Stimulated activated CD4-positive, alpha-beta T cell treated with anti-CD3 and anti-CD28 coated beads, Interleukin-12 subunit alpha, Interleukin-12 subunit beta, amount 100 ng/mL, for 24 hours (primary cell): ENCODE results near the gene METTL8.
"Not testable (repeated sequence)": the region's sequence is repeated elsewhere in the genome, so short reads cannot be mapped to it uniquely, and the experiment has no call there.

ENCODE experiments used
- DNase-seq, 2 experiments: peaks; one replicate each; pipeline ENCODE4 v3.0.0-alpha.2; 2020; ENCODE audit warnings: low read depth in 2 of 2

Gene METTL8

DNA sequence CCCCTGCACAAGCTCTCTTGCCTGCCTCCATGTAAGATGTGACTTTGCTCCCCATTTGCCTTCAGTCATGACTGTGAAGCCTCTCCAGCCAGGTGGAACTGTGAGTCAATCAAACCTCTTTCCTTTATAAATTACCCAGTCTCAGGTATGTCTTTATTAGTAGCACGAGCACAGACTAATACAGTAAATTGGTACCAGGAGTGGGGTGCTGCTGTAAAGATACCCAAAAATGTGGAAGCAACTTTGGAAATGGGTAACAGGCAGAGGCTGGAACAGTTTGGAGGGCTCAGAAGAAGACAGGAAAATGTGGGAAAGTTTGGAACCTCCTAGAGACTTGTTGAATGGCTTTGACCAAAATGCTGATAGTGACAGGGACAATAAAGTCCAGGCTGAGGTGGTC lies 122.2 kb downstream of the METTL8 start:
- not testable (repeated sequence) for DNase-seq

DNA sequence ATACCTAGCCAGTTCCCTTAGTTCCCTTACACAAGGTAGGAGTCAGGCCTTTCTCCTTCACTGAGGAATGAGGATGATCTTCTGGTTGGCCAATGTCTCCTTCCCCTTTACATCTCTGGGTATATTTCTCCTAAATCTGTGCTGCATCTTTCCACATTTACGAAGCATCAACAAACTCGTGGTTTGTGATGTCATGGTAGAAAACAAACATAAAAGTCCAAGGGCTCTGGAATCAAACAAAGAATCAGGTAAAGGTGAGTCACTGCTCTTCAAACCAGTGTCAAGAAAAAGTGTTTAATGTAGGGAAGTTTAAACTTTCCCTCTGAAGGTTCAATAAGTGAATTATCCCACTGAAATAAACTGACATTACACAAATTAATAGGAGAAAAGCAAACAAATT lies 122.9 kb downstream of the METTL8 start:
- no peak for DNase-seq

DNA sequence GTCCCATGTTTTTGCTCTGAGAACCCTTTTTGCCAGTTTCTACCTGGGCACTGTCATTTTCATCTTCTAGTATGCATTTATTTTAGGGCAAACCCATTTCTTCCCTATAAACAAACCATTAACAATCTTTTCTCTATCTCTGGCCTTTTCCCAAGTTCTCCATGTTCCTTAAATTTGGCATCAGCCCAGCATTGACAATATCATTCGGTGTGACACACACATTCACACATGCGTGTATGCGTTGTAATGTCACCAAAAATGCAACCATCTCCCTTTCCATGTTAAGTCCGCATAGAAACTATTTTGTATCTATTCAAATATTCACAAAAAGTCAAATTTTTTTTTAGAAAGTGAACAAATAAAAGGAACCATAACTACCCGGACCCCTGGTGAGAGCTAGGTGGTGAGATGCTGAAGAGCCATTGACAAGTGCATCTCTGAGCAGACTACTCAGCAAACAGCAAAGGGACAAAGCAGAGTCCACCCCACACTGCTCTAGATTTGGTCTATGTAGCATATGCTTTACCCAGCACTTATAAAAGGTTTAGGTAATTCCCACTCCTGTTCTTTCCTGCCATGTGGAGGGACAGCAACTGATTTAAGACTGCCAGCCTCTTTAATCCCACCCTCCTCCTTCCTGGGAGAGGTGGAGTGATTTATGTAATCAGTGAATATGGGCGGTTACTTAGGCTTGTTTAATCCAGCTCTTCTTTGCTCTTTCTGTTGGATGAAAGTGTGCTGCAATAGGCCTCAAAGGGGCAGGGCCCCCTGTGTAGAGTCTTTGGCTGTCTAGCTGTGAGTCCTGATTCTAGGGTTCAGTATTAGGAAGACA lies 124.1 kb downstream of the METTL8 start:
- no peak for DNase-seq

DNA sequence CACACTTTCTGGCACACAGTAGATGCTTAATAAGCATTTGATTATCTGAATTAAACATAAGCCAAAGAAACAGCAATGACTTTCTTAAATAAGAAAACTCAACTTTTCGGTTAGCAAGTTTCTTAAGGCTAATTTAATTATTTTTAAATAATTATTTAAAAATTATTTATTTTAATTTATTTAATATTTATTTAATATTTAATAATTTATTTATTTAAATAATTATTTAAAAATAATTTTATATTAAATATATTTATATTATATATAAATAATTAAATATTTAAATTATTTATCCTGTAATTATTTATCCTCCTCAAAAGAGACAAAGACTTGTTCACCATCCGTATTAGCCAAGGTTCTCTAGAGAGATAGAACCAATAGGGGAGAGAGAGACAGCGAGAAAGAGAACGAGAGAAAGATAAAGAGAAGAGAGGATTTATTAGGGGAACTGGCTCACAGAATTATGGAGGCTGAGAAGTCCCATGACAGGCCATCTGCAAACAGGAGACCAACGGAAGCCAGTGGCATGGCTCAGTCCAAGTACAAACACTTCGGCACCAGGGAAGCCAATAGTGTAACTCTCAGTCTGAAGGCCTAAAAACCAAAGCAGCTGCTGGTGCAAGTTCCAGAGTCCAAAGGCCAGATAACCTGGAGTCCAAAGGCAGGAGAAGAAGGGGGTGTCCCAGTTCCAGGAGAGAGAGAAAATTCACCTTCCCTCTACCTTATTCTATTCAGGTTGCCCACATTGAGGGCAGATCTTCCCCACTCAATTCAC lies 125.3 kb downstream of the METTL8 start:
- no peak for DNase-seq

DNA sequence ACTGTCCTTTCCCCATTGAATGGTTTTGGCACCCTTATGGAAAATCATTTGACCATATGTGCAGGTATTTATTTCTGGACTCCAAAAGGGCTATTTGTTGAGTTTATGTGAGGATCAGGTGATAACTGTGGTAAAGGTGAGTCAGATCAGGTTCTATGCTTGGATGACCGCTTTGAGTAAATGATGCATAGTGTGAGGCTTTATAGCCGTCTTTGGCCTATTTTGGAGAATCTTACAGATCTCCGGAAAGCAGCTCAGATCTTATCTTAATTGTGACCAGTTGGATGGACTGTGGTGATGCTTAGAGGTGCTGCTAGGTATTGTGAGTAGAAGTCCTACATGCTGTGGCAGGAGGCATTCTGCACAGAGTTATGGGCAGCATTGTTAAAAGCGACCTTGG lies 126.2 kb downstream of the METTL8 start:
- no peak for DNase-seq

DNA sequence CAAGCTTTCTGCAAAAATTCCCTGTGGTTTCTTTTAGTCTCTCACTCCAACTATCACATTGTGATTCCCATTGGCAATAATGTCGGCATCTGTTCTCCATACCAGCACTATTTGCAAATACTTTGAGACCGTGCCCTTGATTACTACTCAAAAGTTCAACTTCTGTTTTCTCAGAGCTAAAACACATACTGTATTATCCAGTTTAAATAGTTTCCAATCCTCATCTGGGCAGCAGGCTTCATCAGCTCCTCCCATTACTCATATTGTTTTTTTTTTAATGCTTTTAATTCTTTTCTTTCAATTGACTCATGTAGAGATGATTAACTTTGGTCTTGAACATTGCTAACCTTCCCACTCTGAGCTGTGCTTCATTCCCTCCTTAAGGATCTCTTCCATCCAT lies 135.8 kb downstream of the METTL8 start:
- DNase-seq = no peak

DNA sequence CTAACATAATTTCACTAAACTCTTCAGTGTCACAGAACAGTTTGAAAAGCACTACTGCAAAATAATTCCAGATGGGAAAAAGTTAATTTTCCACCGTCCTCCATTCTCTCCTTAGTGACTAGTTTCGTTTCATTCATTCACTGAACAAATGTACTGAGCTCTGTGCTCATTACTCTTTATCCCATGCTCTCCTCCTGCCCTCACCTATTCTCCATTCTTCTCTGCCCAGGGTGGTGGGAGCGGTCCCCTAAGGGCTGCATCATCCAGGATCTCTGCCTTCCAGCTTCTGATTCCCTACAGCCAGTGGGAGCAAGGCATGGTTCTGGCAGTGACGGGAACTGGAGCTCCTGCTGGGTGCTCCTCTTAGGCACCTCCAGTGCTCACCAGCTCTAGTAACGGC lies 139.2 kb downstream of the METTL8 start:
- no peak for DNase-seq

DNA sequence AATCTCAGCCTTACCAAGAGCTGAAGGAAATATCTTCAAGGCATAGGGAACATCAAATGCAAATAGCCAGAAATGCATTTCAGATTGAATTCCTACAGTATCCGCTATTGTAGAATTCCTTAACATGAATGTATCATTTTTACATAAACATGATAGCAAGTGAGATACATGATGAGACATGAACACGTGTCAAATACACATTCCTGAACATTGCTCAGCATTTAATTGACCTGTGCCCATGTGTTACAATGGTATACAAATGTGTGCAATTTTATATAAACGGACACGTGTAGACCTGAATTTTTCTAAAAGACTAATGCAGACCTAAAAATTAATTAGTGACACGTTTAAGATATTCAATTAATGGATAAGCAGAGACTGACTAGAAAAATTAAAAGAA lies 140.1 kb downstream of the METTL8 start:
- DNase-seq = no peak

DNA sequence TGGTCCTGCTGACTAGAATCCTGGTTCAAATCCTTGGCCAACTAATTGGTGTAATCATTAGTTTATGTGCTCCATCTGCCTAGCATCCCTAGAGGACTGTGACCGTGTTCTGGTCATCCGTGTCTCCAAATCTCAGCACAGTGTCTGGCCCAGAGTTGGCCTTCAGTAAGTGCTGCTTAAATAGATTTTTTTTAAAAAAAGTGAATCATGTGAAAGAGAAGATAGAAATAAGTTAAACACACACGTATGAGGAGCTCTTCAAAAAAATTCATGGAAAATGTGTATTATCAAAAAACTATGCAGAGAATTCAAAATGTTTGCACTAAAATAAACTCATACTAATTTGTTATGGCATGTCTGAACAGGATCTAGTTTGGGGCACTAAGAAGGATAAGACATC lies 143.8 kb downstream of the METTL8 start:
- DNase-seq = no peak

DNA sequence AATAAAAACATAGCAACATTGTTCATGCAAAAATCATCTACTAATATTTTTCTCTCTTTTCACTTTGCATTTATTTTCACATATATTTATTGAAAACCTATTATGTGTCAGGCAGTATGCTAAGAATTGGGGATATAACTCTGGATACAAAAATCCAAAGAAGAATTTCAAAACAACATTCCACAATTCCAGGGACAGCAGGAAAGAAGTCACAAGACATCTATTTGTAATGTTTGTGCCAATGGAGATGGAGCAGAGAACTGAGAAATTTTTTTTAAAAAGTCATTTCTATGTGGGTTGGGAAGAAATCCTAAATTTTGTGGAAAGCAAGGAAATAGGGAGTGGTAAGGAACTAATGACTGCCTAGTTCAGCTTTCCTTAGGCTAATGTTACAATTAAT lies 144.5 kb downstream of the METTL8 start:
- no peak for DNase-seq

DNA sequence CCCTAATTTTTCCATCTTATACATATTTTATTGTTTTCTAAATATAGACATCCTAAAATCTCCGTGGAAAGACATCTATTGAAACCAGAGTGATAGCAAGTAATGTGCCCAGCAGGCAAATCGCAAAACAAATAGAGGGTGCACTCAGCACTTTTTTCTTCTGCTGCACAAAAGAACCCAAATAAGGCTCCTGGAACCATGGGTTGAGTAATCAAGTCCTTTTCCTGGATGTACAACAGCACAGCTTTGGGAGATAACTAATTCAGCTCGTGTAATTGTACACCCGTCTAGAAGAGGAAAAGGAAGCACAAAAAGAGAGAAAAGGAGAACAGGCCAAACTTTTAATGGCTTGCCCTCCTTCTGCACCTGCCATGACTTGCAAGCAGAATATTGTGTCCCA lies 146.2 kb downstream of the METTL8 start:
- no peak for DNase-seq

DNA sequence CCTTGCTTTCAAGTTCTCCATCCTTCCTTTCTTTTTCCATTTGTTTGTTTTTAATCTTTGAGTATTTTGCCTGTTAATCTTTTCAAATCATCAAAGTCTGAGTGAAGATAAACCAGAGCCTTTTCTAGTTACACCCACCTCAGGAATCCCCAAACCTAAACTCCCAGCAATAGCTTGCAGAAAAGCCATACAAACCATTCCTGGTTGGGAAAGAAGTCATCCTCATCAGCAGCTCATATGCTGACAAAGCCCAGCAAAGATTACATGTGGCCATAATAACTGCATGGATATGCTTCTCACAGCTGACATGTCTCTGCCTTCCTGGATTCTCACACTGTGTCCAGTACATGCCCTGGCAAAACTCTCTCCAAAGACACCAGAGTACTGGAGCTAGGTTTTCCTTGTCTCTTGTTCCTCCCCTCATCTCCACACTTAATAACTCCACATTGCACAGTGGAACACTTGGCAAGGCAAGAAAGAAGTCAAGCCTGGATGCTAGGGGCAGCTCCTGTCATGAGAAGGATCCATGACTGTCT lies 146.7 kb downstream of the METTL8 start:
- DNase-seq = no peak

DNA sequence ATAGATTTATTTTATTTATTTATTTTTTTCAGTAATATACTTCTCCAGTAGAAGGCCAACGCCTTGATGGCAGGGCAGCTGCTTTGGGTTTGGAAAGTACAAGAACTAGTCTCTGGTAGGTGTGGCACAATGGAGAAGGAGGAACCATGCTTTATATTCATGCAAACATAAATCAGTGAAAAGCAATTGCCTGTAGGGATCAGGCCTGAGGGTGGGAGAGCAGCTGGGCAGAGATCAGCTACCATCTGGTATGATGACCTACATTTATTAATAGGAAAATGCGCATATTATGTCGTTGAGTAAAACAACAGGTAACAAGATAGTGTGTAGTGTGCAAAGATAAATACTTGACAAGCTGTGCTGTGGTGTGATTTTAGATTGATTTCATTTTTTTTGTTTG lies 152.7 kb downstream of the METTL8 start:
- DNase-seq = no peak

DNA sequence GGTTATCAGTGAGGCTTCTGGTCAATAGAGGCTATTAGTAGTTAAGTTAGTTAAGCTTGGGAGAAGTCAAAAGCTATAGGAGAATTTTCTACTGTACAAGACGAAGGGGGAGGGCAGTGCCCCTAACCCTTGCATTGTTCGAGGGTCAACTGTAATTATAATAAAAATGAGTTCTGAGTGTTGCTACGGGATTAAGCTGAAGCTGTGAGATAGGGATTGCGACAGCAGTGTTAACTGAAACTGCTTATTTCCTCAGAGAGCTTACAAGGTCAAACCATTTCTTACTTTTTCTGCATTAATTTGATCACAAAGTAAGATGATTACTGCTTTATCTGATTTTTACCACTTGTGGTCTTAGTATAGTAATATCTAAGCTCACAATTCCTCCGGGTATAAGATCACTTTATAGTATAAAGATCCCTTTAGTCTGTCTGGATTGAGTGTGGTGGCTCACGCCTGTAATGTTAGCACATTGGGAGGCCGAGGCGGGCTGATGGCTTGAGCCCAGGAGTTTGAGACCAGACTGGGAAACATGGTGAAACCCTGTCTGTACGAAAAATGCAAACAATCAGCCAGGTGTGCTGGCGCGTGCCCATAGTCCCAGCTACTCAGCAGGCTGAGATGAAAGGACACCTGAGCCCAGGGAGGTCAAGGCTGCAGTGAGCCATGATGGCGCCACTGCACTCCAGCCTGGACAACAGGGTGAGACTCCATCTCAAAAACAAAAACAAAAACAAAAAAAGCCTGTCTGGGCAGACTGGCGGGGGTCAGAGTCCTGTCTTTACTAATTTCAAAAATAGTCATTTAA lies 153.6 kb downstream of the METTL8 start:
- no peak for DNase-seq

DNA sequence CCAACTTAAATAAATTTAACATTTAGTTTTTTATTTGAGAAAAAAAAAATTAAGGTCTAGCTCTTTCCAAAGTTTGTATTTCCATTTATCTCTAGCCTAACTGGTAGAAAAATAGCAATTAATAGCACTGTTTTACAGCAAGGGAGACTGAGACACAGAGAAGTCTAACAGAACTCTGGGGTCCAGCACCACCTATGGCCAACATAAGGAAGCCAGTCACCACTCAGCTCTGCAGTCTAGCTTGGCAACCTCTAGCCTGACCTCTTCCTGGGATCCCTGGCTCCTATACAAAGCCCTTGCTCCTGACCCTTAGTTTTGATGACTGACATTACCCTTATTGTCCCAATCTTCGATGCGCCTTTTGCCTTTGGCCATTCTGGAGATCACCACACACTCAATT lies 159.0 kb downstream of the METTL8 start:
- no peak for DNase-seq

DNA sequence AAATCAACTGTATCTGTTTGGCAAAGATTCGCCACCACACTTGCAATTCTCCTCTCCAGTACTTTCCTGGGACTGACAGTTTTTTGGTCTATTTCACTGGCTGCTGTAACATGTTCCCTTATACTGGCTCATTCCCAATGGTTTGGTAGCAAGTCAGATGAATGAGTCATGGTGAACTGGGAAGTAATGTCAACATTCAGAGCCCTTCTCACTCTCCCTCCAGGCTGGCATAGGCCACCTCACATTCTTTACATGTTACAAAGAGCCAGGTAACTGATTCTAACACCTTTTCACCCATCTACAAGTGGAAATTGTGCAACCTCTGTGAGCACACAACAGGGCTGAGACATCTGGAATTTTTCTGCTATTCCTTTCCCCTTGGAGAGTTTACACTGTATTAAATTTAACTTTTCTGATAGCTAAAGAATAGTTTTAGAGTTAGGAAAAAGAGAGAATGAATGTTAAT lies 161.8 kb downstream of the METTL8 start:
- no peak for DNase-seq

DNA sequence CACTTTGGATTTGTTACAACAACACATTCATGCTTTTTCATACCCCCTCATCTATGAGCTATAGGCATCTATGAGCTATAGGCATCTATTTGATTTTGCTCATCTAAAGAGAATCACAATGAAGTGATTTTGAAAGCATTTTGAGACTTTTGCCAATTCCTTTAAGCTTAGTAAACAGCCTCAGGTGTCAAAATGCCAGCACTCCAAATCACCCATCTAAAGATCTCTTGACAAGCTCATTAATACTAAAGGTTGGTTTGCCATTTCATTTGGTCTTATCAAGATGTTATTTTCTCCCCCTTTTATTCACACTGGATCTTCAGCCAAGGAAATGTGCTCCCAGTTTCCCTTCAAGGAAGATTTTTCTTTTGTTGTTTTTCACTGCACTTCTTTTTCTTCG lies 162.4 kb downstream of the METTL8 start:
- no peak for DNase-seq

DNA sequence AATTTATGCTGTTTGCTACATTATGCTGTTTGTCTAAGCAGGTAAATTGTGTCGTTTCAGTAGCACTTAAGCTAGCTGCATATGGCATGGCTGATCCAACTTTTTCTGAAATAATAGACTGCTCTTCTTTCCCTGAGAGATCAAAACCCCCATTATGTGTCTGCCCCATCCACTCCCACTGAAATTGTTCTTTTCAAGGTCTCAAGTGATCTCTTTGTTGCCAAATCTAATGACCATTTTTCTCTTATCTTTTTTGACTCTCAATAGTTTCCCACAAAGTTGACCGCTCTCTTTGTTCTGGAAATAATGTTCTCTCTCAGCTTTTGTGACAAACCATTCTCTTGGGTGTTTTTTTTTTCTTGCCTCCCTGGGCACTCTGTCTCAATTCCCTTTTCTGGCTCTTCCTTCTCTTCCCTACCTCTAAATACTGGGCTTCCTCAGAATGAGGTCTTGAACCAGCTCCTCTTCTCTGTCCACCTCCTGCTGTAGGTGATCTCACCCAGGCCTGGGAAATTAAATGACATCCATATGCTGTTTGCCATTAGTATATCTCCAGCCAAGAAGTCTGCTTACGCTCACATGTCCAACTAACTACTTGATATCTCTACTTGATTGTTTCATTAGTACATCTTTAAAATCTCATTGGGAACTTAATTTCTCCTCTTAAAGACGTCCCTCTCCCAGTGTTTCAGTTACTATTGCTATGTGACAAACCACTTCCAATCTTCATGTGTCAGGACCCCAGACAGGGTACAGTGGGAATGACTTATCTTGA lies 165.7 kb downstream of the METTL8 start:
- no peak for DNase-seq
